Occipital lobe (tissue), 2 donors: ENCODE measurements around the gene OR2V2. TPM values are rescaled to one million over a fixed set of nuclear protein-coding genes. Genes with fewer than 3 reads are reported as not detected.
"Not testable (repeated sequence)": the region's sequence is repeated elsewhere in the genome, so short reads cannot be mapped to it uniquely, and the experiment has no call there.

Experiments
- DNase-seq: peaks from one replicate; lab custom pipeline; 2025; lab: John Stamatoyannopoulos, UW
- total RNA-seq: library from RNA; depleted of rRNA; stranded (reverse); fragments of >200 nt; gene quantifications from one replicate; pipeline ENCODE4 v1.2.3, GENCODE V29; 2014

The OR2V2 gene
- total RNA-seq, result not detected

GRCh38 chr5:181146927-181147636 lies at the start of gene OR2V2:
OR2V2 (plus strand) TSS chr5:181147586; CDS start chr5:181154943, 7,357 bp downstream.
- not testable (repeated sequence) for DNase-seq

DNA sequence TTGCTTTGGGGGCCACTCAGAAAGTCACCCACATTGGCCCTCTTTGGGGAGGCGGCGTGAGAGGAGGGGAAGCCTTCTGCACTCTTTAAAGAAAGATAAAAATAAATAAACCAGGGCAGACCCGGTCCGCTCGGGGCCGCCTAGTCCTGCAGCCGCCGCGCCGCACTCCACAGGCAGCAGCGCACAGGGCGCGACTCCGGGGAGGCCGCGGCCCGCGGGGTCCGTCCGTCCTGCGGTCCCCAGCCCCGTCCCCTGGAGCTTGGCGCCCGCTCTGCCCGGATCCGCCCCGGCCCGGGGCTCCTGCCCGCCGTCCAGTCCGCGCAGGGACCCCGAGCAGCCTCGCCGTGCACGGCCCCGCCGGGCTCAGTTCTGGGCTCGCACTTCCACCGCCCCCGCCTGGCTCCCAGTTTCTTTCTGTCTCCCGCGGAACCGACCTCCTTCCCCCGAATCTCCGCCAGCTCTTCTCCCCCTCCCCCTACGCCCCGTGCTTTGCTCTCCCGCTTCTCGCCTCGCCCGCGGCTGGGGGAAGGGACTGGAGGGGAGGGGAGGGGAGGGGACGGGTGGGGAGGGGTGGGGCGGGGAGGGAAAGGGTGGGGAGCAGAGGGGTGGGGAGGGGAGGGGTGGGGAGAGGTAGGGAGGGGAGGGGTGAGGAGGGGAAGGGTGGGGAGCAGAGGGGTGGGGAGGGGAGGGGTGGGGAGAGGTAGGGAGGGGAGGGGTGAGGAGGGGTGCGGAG lies 49.5 kb upstream of the OR2V2 start:
- DNase-seq, result not testable (repeated sequence)

GRCh38 chr5:181098762-181099601 lies 48.4 kb upstream of the OR2V2 start:
- no peak for DNase-seq

GRCh38 chr5:181099602-181100086 lies 47.7 kb upstream of the OR2V2 start:
- no peak for DNase-seq

- no peak for DNase-seq
These were observed 47.1 kb upstream of the OR2V2 start for GRCh38 chr5:181100121-181100875.

GRCh38 chr5:181101030-181101641 lies 46.2 kb upstream of the OR2V2 start:
- not testable (repeated sequence) for DNase-seq

GRCh38 chr5:181101930-181102674 lies 45.3 kb upstream of the OR2V2 start:
- DNase-seq, result not testable (repeated sequence)

DNA sequence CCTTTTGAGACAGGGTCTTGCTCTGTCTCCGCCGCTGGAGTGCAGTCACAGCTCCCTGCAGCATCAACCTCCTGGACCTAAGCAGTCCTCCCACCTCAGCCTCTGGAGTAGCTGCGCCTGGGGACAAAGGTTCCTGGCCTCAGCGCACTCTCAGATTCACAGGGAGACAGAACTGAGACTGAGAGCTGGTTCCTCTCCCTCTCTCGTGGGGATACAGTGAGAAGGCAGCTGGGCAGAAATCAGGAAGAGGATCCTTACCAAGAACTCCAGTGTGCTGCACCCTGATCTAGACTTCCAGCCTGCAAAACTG lies 43.2 kb upstream of the OR2V2 start:
- DNase-seq, result not testable (repeated sequence)

GRCh38 chr5:181104606-181105390 lies 42.6 kb upstream of the OR2V2 start:
- not testable (repeated sequence) for DNase-seq

DNA sequence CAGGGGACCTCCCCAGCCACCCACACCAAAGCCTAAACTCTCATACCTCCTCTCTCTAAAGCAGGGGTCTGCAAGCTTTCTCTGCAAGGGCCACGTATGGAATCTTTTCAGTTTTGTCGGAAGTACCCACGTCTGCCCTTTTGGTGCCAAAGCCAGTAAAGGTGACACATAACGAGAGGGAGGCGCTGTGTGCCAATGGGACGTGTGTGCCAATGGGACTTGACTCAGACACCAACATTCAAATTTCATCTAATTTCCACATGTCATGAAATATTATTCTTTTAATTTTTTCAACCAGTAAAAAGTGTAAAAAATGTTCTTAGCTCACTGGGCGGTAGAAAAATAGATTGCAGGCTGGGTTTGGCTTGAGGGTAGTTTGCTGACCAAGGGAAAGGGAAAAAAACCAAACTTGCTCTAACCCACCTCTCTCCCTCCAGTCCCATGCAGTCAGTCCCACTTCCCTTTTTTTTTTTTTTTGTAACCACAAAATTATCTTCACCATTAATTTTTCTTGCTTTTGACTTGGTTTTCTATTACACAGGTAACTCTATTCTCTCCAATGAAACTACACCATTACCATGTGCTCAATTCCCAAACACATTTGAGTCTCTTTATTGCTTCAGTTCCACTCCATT lies 41.9 kb upstream of the OR2V2 start:
- no peak for DNase-seq

DNA sequence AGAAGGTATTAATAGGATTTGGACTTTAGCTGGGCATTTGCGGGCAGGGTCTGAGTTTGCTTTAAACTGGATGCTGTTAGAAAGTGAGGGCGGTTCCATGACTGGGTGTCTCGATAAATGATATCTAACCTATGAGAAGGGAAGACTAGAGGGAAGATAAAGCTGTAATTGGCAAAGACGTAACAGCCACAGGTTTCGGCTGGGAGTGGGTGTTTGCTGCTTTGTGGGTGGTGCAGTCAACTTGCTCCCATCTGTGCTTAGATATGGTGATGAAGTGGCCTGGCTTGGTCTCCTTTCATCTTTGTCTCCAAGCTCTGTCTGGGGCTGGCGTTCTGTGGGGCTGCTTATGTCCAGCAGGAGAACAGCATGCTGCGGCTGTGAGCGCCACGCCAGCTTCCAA lies 39.7 kb upstream of the OR2V2 start:
- no peak for DNase-seq

DNA sequence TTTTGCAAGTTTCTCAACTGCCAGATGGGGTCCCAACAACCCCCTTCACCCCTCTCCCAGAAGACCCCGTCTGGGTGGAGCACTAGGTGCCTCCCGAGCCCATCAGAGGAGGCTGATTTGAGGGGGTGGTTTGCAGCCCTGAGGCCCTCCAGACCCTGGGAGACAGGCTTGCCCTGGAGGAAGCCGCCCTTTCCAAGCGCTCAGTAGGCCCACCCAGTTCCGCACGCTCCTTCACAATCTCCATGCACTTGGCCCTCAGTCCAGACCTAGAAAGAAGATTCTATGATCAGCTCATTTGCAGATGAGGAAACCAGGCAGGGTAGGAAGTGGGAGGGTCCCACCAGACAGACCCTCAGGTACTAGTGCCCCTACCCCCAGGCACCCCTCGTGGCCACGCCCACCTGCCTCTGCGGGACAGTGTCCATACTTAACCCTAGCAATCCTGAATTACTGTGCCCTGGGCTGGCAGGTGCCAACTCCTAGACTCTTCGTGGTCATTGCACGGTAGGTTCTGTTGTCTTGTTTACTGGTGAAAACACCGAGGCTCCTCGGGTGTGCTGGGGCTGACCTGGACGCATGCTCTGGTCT lies 38.7 kb upstream of the OR2V2 start:
- DNase-seq, result no peak

- DNase-seq, result no peak
These were observed 37.8 kb upstream of the OR2V2 start for GRCh38 chr5:181109489-181110013.

DNA sequence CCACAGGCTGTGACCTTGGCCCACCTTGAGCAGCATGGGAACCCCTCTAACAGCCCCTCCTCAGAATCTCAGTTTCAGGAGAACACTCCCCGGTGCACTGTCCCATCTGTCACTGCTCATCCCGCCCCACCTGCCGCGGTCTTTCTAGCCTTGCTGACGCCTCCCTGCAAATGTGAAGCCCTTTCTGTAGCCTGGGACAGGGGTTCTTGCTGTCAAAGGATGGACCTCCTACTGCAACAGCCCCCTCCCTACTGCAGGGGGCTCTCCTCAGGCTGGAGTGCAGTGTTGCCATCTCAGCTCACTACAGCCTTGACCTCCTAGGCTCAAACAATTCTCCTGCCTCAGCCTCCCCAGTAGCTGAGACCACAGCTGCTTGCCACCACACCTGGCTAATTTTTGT lies 36.4 kb upstream of the OR2V2 start:
- DNase-seq, result no peak

- no peak for DNase-seq
These were observed 34.9 kb upstream of the OR2V2 start for GRCh38 chr5:181112476-181112875.

DNA sequence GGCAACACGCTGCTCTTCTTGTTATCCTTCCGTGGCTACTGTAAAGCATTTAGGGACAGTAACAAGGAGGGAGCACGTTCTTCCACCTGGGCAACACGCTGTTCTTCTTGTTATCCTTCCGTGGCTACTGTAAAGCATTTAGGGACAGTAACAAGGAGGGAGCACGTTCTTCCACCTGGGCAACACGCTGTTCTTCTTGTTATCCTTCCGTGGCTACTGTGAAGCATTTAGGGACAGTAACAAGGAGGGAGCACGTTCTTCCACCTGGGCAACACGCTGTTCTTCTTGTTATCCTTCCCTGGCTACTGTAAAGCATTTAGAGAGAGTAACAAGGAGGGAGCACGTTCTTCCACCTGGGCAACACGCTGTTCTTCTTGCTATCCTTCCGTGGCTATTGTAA lies 33.8 kb upstream of the OR2V2 start:
- DNase-seq, result not testable (repeated sequence)

DNA sequence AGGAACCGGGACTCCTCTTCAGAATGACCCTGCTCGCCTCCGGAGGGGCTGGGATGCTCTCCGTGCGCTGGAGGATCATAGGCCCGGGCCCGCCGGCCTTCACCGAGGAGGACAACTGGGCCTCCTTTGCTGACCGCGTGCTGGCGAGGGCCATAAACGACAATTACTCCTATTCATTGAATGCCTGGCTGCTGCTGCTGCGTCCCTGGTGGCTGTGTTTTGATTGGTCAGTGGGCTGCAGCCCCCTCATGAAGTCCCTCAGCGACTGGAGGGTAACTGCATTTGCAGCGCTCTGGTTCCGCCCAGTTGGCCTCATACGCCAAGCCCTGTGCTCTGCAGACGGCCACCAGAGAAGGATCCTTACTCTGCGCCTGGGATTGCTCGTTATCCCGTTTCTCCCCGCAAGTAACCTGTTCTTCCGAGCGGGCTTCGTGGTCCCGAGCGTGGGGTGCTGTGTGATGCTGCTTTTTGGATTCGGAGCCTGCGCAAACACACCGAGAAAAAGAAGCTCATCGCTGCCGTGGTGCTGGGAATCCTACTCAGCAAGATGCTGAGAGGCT lies 33.0 kb upstream of the OR2V2 start:
- DNase-seq, result no peak
